Prostate gland (tissue), 2 donors: ENCODE results near the gene PCDH9.

Source experiments
- POLR2A ChIP-seq: fragments of 450-650 bp; IDR thresholded peaks from one replicate; pipeline ENCODE4 v1.6.1; 2016; ENCODE audit warnings: antibody characterized with exemption, mild to moderate bottlenecking
- TF ChIP-seq, protein P1 (sequence below), 4 experiments: fragments of 200-600 bp in 2 of 4; fragments of 450-650 bp in 2 of 4; sonication (generic) in 2 of 4; IDR thresholded peaks; 1 replicate in 3 of 4; 2 replicates in 1 of 4; pipeline ENCODE4 v1.5.1; 2016 to 2019; ENCODE audit warnings: antibody characterized with exemption in 4 of 4, mild to moderate bottlenecking in 2 of 4, moderate library complexity in 2 of 4

GRCh38 chr13:66826398-66826797, 403.7 kb downstream of the PCDH9 start:
- TF ChIP-seq, protein P1, sequence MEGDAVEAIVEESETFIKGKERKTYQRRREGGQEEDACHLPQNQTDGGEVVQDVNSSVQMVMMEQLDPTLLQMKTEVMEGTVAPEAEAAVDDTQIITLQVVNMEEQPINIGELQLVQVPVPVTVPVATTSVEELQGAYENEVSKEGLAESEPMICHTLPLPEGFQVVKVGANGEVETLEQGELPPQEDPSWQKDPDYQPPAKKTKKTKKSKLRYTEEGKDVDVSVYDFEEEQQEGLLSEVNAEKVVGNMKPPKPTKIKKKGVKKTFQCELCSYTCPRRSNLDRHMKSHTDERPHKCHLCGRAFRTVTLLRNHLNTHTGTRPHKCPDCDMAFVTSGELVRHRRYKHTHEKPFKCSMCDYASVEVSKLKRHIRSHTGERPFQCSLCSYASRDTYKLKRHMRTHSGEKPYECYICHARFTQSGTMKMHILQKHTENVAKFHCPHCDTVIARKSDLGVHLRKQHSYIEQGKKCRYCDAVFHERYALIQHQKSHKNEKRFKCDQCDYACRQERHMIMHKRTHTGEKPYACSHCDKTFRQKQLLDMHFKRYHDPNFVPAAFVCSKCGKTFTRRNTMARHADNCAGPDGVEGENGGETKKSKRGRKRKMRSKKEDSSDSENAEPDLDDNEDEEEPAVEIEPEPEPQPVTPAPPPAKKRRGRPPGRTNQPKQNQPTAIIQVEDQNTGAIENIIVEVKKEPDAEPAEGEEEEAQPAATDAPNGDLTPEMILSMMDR (IDR thresholded peaks at IDR 0.05) = no peak
- TF ChIP-seq POLR2A = no peak
